ENCODE results near the gene ETV3.

Gene ETV3

GRCh38 chr1:157151506-157151905, 13.3 kb upstream of the ETV3 start:
- no peak overlapping the region for H3K4me3 ChIP-seq (ENCODE audit: low read depth, low read length)
- no peaks in the 10 kb centered on the region for H3K27me3 ChIP-seq (replicated peaks)
- in situ Hi-C loops (cut with HindIII; ENCODE audit: low pct_ligation_motif_present, low sequenced_read_pairs): no loop called here
- DNase-seq: no peak
- H3K36me3 ChIP-seq (replicated peaks): no peaks in the 10 kb centered on the region
- H3K27ac ChIP-seq: no peak overlapping the region
- no peak for TF ChIP-seq CTCF (IDR thresholded peaks at IDR 0.05; ENCODE audit: low read depth, low read length, missing control alignments)

GRCh38 chr1:157151073-157151472, 12.9 kb upstream of the ETV3 start:
- Histone ChIP-seq H3K36me3 (replicated peaks) (no peaks in the 10 kb centered on the region), H3K4me3 (ENCODE audit: low read depth, low read length) (no peak overlapping the region), H3K27ac (no peak overlapping the region), H3K27me3 (replicated peaks) (no peaks in the 10 kb centered on the region)
- no peak for TF ChIP-seq CTCF (IDR thresholded peaks at IDR 0.05; ENCODE audit: low read depth, low read length, missing control alignments)
- no peak for DNase-seq
- in situ Hi-C loops (cut with HindIII; ENCODE audit: low pct_ligation_motif_present, low sequenced_read_pairs): no loop called here

GRCh38 chr1:157150631-157151030, 12.4 kb upstream of the ETV3 start:
- in situ Hi-C loops (cut with HindIII; ENCODE audit: low pct_ligation_motif_present, low sequenced_read_pairs): no loop called here

GRCh38 chr1:157147906-157148700, 9.9 kb upstream of the ETV3 start:
- TF ChIP-seq CTCF (IDR thresholded peaks at IDR 0.05; ENCODE audit: low read depth, low read length, missing control alignments): no peak
- Histone ChIP-seq H3K36me3 (replicated peaks) (no peaks in the 10 kb centered on the region), H3K4me3 (ENCODE audit: low read depth, low read length) (no peak overlapping the region), H3K27ac (peak overlapping the region; percentile 1), H3K27me3 (replicated peaks) (no peaks in the 10 kb centered on the region)
- in situ Hi-C loops (cut with HindIII; ENCODE audit: low pct_ligation_motif_present, low sequenced_read_pairs): no loop called here
- DNase-seq: peak; percentile 26

More at GRCh38 chr1:157150631-157151030, 12.4 kb upstream of the ETV3 start:
- Histone ChIP-seq H3K27ac (no peak overlapping the region), H3K27me3 (replicated peaks) (no peaks in the 10 kb centered on the region), H3K4me3 (ENCODE audit: low read depth, low read length) (no peak overlapping the region), H3K36me3 (replicated peaks) (no peaks in the 10 kb centered on the region)
- no peak for TF ChIP-seq CTCF (IDR thresholded peaks at IDR 0.05; ENCODE audit: low read depth, low read length, missing control alignments)
- DNase-seq: no peak

GRCh38 chr1:157147037-157147436, 8.8 kb upstream of the ETV3 start:
- no peak overlapping the region for H3K27ac ChIP-seq
- no peak for DNase-seq
- no peak overlapping the region for H3K4me3 ChIP-seq (ENCODE audit: low read depth, low read length)
- in situ Hi-C loops (cut with HindIII; ENCODE audit: low pct_ligation_motif_present, low sequenced_read_pairs): no loop called here
- H3K36me3 ChIP-seq (replicated peaks): no peaks in the 10 kb centered on the region
- H3K27me3 ChIP-seq (replicated peaks): no peaks in the 10 kb centered on the region
- no peak for TF ChIP-seq CTCF (IDR thresholded peaks at IDR 0.05; ENCODE audit: low read depth, low read length, missing control alignments)

GRCh38 chr1:157146244-157146643, 8.0 kb upstream of the ETV3 start:
- no peaks in the 10 kb centered on the region for H3K36me3 ChIP-seq (replicated peaks)
- no peaks in the 10 kb centered on the region for H3K27me3 ChIP-seq (replicated peaks)
- no peak for TF ChIP-seq CTCF (IDR thresholded peaks at IDR 0.05; ENCODE audit: low read depth, low read length, missing control alignments)
- no peak overlapping the region for H3K27ac ChIP-seq
- DNase-seq: no peak
- in situ Hi-C loops (cut with HindIII; ENCODE audit: low pct_ligation_motif_present, low sequenced_read_pairs): no loop called here
- no peak overlapping the region for H3K4me3 ChIP-seq (ENCODE audit: low read depth, low read length)

Measured in brain microvascular endothelial cell (primary cell).